ENCODE measurements around the gene TPCN2. TPM values are rescaled to one million over a fixed set of nuclear protein-coding genes. Genes with fewer than 3 reads are reported as not detected.
"Not testable (repeated sequence)": the region's sequence is repeated elsewhere in the genome, so short reads cannot be mapped to it uniquely, and the experiment has no call there.

The TPCN2 gene
- 10 to 100 TPM; 13.8 to 17.1 (median 16.1) TPM for polyA plus RNA-seq (ENCODE audit: insufficient read length in 4 of 4)

DNA sequence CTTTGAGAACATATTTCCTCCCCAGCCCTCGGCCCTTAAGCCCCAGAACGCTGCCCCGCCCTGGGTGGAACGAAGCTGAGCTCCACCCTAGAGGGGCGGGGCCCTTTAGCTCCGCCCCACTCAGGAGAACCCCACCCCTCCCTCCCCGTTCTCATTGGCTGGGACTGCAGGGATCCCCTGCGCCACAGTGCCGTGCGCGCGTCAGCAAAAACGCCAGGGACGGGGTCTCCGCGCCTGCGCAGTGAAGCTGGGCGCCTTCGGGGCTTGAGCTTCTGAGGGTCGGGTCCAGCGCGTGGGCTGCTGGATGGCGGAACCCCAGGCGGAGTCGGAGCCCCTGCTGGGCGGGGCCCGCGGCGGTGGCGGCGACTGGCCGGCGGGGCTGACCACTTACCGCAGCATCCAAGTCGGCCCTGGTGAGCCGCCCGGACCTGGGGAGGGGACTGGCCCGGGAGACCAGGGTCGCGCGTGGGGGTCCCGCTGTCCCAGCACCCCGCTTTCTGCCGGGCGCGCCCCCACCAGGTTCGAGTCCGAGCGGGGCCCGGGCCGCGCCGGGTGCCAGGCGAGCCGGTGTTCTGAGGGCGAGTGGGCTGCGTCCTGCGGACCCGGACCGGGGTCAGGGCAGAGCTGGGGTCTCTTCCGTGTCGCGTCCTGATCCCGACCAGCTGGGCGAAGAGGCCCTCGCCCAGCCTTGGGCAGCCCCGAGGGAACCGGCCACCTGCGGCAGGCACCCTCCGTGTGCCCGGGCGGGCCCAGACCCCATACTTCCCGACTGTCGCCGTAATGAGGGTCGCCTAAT, at the start of gene TPCN2:
Gene TPCN2, plus strand, starts transcription at position 239 of the 796 bp plus-strand sequence. Its CDS starts 66 bp downstream, at position 305.
- DNase-seq (ENCODE audit: low read depth in 4 of 4, low spot score in 3 of 4), result peak; percentile 93 to 97 (median 94)

DNA sequence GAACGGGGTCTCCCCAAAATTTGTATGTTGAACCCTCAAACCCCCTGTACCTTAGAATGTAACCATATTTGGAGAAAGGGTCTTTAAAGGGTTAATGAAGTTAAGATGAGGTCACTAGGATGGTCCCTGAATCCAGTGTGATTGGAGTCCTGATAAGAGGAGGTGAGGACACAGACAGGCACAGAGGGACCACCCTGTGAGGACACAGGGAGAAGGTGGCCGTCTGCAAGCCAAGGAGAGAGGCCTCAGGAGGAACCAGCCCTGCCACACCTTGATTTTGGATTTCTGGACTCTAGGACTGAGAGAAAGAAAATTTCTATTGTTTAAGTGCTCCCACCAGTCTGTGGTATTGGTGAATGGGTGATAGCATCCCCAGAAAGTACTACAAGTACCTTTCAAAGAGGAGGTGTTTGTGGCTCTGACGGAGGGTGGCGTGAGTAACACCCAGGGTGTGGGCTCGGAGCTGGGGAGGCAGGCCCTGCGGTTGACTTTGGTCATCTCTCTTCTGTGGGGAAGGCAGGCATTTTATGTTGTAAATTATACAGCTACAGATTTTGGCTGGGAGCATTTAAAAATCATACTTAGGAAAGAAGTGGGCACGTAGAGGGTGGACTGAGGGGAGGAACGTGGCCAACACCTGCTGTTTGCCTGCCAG, 49.5 kb upstream of the TPCN2 start:
- DNase-seq (ENCODE audit: low read depth in 4 of 4, low spot score in 3 of 4), result no peak

DNA sequence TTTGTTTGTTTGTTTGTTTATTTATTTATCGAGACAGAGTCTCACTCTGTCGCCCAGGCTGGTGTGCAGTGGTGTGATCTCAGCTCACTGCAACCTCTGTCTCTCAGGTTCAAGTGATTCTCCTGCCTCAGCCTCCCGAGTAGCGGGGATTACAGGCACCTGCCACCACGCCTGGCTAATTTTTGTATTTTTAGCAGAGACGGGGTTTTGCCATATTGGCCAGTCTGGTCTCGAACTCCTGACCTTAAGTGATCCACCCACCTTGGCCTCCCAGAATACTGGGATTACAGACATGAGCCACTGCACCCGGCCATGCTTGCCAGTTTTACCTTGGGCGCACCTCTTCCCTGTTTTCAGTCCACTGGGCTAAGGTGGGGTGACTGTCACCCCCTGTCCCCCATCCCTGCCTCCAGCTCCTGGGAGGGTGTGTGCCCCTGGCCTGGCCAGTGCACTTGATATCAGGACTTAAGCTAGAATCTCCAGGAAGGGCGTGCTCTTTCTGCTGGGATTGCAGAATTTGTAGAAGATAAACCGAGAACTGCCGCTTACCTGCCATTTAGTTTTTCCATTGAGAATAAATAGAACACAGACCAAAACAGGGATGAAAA, 48.9 kb upstream of the TPCN2 start:
- DNase-seq (ENCODE audit: low read depth in 4 of 4, low spot score in 3 of 4), result not testable (repeated sequence)

DNA sequence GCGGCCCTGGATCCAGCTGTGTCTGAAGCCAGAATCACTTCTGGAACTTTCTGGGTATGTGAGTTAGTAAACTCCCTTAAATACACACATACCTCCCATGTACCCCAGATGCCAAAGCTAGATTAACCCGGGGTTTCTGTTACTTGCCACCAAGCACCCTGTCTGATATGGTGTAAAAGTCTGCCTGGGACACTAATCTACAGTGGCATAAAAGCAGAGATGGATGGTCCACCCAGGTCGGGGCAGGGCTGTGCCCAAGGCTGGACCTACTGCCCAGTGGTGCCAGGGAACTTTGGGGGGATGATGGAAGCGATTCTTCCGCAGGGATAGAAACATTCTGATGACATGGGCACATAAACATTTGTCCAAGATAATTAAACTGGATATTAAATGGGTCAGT, 48.3 kb upstream of the TPCN2 start:
- DNase-seq (ENCODE audit: low read depth in 4 of 4, low spot score in 3 of 4), result no peak

DNA sequence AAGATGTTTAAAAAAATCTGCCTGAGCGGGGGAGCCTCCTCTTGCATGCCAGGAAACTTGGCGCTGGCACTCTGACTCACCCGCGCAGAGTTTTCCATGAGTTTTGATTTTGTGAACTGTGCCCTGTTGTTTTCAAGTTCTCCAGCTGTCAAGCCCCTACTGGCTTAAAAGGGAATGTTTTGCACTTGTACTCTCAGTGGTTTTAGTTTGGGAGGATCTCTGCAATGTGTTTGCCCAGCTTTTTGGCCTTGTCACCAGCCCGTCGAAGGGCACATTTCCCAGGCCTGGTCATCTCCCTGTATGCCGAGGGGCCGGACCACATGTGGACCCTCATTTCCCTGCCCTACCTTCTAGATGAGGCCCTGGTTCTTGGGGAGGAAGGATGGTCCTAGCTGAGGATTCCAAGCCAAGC, 47.9 kb upstream of the TPCN2 start:
- no peak for DNase-seq (ENCODE audit: low read depth in 4 of 4, low spot score in 3 of 4)

DNA sequence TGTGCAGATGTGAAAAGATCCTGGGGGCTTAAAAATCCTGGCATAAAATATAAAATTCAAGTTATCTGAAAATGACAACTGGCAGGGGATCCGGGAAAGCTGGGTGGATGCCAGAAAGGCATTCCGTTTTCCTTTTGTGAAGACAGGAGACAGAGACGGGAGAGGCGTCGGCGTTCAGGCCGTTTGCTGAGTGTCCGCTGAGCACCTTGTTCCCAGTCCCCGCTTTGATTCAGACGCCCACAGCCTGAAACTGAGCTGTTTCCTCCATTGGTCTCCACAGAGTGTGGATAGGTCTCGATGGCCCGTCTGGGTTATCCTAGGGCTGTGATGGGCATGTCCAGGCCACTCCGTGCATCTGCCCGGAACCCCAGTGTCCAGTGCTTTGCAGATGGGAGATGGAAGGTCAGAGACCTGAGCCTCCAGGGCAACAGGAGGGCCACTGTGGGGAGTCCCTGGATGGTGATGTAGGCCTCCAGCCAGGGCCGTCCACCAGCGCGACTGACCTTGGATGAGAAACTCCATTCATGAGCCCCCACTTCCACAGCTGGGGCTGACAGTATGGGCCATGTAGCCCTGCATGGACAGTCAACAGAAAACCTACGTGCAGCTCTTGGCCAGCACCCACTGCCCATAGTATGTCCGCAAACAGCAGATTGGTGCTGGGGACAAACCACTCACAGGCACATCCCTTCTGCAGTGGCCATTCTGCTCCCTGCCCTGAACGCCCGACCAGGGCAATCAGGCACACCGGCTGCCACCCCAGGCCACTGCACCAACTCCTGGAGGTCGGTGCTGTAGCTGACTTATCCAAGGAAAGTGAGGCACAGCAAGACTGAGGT, 47.3 kb upstream of the TPCN2 start:
- DNase-seq (ENCODE audit: low read depth in 4 of 4, low spot score in 3 of 4), result no peak

DNA sequence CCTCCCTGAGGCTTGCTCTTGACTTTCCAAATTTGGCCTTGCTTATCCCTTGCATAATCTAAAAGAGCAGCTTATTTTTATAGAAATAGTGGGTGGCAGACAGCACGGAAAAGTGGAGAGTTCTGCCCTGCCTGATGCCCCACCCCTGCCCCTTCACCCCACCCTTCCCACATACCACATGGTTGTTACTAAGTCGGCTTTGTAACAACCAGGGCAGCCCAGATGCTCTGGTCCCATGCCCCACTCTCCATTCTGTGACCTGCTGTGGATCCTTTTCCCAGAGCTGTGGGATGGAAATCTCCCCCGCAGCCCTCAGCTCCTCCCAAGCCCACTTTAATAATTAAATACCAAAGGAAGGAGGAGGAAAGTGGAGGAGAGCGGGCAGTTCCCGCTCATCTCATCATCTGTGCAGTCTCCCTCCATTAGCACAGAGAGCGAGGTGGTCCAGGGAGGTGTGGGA, 46.6 kb upstream of the TPCN2 start:
- no peak for DNase-seq (ENCODE audit: low read depth in 4 of 4, low spot score in 3 of 4)

DNA sequence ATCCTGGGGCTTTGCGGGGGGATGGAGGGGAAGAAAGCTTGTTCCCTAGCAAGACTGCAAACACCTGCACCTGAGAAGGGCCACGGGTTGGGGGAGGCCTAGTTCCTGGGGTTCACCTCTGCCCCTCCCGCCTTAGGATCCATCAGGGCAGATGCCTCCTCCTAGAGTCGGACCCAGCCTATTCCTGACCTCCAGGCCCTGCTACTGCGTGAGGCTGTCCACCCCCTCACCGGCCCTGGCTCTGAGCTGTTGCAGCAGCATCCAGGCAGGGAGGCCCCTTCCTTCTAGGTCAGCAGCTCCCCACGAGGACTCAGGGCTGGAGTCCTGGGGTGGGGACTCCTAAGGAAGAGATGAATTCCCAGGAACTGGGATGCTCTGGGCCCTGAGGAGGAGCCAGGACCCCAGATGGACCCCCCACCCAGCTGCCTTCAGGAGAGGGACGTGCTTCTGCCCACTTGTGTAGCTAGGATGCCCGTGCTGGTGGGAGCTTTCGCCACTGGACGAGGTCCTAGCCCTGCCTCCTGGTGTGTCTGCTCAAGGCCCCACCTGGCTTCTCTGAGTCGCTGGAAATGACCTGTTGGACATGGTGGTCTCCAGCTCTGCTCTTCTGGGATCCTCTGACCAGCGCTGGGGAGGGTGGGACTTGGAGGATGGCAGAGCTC, 46.0 kb upstream of the TPCN2 start:
- DNase-seq (ENCODE audit: low read depth in 4 of 4, low spot score in 3 of 4), result no peak

DNA sequence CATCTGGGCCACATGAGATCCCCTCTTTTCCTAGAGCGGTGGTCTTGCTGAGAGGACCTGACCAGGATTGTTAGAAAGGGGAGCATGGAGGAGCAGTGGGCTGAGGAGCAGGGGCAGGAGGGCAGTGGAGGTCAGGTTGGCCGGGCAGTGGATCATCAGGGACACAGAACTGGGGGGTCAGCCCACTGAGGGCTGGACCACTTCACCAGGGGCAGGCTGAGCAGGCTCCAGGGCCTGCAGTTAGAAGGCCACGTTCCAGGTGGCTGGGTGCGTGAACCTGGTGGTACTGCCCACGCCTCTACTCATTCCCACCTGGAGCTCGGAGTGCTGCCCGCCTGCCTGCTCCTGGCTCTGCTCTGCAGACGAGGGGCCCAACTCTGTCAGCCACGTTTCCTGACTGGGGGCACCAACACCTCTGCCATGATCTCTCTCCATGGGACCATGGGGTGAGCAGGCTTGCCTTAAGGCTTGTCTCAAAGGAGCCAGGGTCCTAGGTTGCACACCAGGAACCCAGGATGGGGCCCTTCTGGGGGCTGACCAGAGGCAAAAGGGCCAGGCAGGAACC, 45.3 kb upstream of the TPCN2 start:
- DNase-seq (ENCODE audit: low read depth in 4 of 4, low spot score in 3 of 4), result no peak

DNA sequence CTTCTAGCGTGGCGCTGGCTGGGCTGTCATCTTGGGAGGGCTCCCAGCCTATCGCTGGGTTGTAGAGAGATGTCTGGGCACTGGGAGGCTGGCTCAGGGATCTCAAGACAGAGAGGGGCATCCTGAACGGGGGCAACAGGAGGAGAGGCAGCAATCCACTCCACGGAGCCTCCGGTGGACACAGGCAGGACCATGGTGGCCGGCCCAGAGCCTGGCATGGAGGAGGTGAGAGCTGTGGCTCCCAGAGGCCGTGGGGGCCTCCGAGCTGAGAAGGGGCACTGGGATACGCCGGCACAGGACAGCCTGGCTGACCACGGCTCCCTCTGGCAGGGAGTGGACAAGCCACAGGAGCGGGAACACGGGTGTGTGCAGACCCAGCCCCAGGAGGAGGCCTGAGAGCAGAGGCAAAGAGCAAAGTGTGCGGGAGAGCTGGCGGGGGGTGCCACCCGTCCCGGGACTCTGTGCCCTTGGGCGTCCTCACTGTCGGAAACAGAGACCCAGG, 44.8 kb upstream of the TPCN2 start:
- no peak for DNase-seq (ENCODE audit: low read depth in 4 of 4, low spot score in 3 of 4)

DNA sequence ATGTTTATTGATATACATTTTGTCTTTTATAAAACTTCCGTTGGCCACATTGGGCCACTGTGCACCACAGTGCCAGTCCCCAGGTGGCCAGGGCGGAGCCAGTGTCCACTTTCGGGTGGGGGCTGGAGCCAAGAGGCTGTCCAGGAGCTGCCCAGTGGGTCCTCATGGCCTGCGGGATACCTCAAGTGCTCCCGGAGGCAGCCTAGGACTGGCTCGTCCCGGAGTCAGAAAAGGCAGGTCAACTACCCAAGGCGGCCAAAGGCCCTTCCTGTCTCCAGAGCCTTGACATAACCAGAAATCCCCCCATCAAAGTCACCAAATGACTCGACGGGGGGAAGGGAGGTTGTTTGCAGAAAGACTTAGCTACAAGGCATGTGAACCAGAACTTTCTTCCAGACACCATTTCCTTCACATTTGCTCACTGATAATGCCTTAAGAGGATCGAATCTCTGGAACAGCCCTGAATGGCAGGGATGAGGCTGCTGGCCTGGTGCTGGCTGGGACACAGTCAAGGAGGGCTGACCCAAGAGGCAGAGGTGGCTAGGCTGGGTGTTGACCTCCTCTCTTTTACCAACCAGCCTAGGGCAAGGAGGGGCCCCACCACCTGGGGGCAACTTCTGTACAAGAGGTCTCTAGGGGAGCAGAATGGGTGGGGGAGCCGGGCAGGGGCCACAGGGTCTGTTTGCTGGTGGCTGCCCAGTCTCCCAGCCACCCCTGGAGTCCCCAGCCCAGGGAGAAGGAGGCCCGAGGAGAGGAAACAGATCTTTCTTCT, 44.1 kb upstream of the TPCN2 start:
- no peak for DNase-seq (ENCODE audit: low read depth in 4 of 4, low spot score in 3 of 4)

DNA sequence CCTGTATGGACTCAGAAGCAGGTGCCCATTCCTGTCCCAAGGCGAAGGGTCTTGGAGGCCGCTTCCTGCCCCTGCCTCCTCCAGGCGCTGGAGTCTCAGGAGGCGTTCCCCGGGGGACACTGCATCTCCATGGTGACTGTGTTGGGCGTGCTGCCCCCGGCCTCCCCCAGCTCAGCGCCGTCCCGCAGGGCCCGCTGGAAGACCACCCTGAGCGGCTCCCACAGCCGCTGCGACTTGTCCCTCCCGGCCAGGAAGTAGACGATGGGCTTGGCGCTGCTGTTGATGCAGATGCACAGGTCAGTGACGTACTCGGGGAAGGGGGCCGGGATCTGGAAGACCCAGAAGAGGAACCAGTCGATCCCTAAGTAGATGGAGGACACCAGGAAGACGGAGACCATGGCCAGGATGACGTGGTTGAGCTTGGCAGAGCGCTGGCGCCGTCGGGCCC, 43.5 kb upstream of the TPCN2 start:
- no peak for DNase-seq (ENCODE audit: low read depth in 4 of 4, low spot score in 3 of 4)

DNA sequence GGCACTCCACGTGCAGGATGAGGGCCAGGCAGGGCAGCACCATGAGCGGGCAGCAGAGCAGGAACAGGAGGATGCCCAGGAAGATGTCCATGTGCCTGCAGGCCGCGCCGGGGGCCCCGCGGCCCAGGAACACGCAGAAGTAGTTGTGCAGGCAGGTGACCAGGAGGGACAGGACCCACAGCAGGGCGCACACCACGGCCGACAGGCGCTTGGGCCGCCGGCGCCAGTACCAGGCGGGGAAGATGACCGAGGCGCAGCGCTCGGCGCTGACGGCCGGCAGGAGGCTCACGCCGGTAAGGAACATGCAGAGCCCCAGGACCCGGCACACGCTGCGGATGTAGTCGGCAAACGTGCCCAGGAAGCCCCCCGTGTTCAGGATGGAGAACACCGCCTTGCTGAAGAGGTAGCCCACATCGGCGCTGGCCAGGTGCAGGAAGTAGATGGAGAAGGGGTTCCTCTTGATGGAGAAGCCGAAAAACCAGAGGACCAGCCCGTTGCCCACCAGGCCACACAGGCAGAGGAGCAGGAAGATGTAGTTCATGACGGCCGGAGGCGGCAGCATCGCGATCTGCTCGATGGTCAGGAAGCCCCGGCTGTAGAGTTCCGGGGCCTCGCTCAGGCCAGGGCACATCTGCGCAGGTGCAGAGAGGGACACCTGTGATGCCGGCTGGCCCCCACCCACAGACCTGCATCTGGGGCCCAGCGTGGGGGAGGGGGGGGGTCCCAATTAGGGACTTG, 42.9 kb upstream of the TPCN2 start:
- DNase-seq (ENCODE audit: low read depth in 4 of 4, low spot score in 3 of 4), result no peak

DNA sequence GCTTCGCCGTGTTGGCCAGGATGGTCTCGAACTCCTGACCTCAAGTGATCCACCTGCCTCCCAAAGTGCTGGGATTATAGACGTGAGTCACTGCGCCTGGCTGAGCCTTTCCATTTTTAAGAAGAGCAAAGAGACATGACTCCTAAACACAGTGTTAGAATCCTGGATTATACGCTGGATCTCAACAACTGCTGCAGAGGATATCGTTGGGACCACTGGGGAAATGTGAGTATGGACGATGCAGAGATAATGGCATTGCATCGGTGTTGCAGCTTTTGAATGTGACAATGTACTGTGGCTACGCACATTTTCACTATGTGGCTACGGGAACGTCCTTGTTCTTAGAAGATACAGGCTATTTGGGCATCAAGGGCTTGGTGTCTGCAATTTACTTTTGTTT, 41.9 kb upstream of the TPCN2 start:
- DNase-seq (ENCODE audit: low read depth in 4 of 4, low spot score in 3 of 4), result no peak

DNA sequence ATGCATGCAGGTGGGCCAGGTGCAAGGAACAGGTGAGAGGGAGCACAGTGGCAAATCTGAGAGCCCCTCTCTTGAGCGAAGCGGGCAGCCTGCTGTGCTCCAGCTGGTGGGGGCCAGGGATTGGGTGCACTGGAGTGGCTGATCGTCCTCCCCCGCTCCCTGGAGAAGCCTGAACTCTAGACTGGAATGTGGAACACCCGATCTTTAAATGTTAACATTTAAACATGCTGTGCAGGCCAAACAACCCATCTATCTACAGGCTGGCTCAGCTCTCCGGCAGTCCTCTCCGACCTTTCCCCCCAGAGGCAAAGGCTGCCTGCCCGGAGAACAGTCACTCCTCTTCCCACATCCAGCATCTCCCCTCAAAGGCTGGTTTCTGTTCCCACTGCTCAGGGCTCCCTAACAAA, 40.8 kb upstream of the TPCN2 start:
- DNase-seq (ENCODE audit: low read depth in 4 of 4, low spot score in 3 of 4), result no peak

DNA sequence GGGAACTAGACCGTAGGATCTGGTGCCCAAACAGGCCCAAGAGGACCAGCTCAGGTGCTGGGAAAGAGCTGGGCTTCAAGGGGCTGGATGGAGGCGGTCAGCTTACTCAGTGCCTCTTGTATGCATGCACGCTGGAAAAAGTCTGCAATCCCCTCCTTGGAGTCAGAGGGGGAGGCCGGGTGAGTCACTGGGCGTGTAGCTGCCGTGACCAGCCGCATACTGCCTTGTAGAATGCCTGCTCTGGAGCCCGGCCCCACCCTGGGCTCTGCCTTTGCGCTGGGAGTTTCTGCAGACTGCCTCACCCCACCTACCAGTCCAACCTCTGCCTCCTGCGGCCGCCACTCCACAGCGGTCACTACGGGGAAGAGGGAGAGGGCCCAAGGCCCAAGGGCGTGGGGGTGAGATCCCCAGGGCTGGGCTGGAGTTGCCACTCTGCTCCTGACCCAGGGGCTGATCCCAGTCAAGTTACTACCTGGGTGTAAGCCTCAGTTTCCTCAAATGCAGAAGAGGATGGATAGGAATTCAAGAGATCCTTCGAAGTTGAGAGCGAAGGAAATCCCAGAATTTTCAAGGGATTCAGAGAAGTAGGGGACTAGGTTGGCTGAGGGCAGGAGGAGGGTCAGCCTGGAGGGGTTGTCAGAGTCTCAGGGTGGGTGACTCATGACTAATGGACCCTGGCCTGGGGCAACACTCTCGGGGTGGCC, 39.8 kb upstream of the TPCN2 start:
- DNase-seq (ENCODE audit: low read depth in 4 of 4, low spot score in 3 of 4), result no peak

DNA sequence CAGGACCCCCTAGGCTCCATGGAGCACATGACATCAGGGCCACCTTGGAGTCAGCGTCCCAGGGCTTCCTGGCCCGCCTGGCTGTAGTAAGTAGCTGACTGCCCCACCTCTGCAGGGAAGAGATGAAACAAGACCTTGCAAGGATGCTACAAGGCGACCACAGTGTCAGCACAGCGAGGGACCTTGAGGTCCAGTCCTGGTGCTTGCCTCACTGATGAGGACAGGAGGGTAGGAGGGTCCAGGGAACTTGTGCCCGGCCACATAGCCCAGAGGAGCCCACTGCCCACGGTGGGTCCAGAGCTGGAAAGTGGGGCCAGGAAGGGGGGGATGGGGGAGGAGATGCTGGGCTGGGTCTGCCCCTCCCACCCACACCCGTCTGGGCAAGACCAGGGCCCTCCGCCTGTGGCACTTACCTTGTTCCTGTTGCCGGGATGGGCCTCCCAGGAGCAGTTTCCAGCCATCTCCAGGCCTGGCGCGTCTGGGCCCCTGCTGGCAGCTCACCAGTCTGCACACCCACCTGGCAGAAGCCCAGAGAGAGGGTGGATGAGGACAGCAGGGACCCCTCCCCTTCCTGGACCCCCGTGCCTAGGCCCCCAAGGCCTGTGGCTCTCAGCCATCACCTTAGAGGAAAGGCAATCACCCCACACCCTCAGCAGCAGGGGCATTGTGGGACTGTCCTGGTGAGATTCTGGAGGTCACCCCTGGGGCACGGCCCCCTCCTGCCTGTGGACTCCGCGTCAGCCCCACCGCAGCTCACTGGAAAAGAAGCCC, 39.1 kb upstream of the TPCN2 start:
- no peak for DNase-seq (ENCODE audit: low read depth in 4 of 4, low spot score in 3 of 4)
